ENCODE measurements around the gene RRP15.

Gene RRP15

GRCh38 chr1:218355278-218355677, 70.2 kb downstream of the RRP15 start:
- H3K4me3 ChIP-seq, result no peak overlapping the region
- TF ChIP-seq, protein P1, sequence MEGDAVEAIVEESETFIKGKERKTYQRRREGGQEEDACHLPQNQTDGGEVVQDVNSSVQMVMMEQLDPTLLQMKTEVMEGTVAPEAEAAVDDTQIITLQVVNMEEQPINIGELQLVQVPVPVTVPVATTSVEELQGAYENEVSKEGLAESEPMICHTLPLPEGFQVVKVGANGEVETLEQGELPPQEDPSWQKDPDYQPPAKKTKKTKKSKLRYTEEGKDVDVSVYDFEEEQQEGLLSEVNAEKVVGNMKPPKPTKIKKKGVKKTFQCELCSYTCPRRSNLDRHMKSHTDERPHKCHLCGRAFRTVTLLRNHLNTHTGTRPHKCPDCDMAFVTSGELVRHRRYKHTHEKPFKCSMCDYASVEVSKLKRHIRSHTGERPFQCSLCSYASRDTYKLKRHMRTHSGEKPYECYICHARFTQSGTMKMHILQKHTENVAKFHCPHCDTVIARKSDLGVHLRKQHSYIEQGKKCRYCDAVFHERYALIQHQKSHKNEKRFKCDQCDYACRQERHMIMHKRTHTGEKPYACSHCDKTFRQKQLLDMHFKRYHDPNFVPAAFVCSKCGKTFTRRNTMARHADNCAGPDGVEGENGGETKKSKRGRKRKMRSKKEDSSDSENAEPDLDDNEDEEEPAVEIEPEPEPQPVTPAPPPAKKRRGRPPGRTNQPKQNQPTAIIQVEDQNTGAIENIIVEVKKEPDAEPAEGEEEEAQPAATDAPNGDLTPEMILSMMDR (IDR thresholded peaks at IDR 0.05), result no peak
- H3K27ac ChIP-seq, result no peak overlapping the region
- no peak for DNase-seq (ENCODE audit: low spot score)

DNA sequence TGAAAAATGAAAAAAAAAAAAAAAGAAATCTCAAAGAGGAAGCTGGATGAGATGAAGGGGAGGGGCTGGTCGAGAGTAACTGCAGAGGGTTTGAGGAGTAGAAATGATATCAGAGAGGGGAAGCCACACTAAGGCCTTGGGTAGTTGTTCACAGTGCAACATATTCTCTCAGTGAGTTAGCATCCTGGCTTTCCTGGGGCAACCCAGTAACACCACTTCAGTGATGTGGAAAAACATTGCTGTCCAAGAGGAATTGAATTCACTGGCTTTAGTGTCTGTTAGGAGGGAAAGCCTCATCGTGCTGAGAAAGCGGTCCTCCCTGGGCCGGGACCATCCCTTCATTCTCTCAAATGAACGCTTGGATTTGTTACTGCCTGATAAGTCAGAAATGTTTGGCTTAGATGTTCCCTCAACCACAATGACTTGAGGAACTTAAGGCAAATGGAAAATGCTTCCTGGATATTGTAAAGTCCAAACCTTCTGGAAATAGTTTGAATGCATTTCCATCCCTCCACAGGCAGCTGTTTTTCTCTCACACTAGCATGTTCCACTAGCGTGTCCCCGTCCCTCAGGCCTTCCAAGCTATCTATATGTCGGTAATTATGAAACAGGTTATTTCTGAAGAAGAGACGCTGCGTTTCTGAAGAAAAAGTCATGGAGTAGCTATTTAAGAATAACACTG, 72.3 kb downstream of the RRP15 start:
- TF ChIP-seq, protein P1 (IDR thresholded peaks at IDR 0.05), result no peak
- H3K4me3 ChIP-seq, result peak overlapping the region; percentile 6
- DNase-seq (ENCODE audit: low spot score), result no peak
- peak overlapping the region; percentile 52 to 66 for H3K27ac ChIP-seq

- TF ChIP-seq, protein P1 (IDR thresholded peaks at IDR 0.05), result no peak
- Histone ChIP-seq H3K4me3 (peak overlapping the region; percentile 6), H3K27ac (peak overlapping the region; percentile 52 to 66)
- no peak for DNase-seq (ENCODE audit: low spot score)
These were observed 72.8 kb downstream of the RRP15 start for GRCh38 chr1:218357893-218358232.

GRCh38 chr1:218361298-218362065, 76.4 kb downstream of the RRP15 start:
- no peak for DNase-seq (ENCODE audit: low spot score)
- TF ChIP-seq, protein P1 (IDR thresholded peaks at IDR 0.05), result peak; percentile 15
- Histone ChIP-seq H3K4me3 (no peak overlapping the region), H3K27ac (peak overlapping the region in 1 of 2 donors; percentile 25)

DNA sequence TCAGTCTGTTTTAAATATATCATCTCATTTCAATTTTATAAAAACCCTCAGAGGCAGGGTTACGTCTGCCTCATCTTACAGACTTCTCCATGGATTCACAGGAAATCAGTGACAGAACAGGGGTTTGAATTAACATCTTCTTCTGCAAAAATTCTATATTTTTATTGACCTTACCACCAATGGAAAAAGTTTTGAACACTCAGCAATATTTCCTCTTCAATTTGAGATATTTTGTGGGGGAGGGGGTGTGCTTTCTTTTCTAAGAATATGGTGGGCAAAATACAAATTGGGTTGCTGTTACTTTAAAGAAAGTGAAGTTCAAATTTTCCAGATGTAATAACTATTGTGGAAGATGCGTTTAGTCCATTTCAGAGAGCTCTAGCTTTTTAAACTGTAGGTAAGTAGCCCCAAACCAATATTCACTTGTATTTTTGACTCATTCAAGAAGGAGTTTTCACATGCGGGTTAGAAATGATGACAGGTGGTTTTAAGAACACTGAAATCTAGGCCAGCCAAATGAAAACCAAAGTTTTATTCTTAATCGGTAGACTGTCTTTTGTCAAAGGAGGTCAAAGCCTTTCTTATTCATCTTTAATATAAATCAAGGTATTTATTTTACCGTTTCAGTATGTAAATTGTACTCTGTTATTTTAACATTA, 77.5 kb downstream of the RRP15 start:
- TF ChIP-seq, protein P1 (IDR thresholded peaks at IDR 0.05), result no peak
- H3K4me3 ChIP-seq, result no peak overlapping the region
- DNase-seq (ENCODE audit: low spot score), result no peak
- peak overlapping the region; percentile 18 to 29 for H3K27ac ChIP-seq

GRCh38 chr1:218363141-218363540, 78.0 kb downstream of the RRP15 start:
- H3K27ac ChIP-seq, result peak overlapping the region; percentile 18 to 29
- DNase-seq (ENCODE audit: low spot score), result no peak
- H3K4me3 ChIP-seq, result no peak overlapping the region
- TF ChIP-seq, protein P1 (IDR thresholded peaks at IDR 0.05), result no peak

Data from coronary artery (tissue), 2 donors.